GM12892 (cell line): ENCODE measurements around the gene HIVEP3.

Source experiments
- POLR2A ChIP-seq: IDR thresholded peaks from 2 replicates; pipeline ENCODE4 v1.6.1; 2011; ENCODE audit warnings: low read depth, low read length, control low read depth
- POLR2AphosphoS5 ChIP-seq: IDR thresholded peaks from 2 replicates; pipeline ENCODE4 v1.6.1; 2011; ENCODE audit warnings: low read depth, low read length, control low read depth
- TAF1 ChIP-seq: IDR thresholded peaks from 2 replicates; pipeline ENCODE4 v1.6.1; 2011; ENCODE audit warnings: low read depth, mild to moderate bottlenecking, control low read depth, low read length, borderline replicate concordance

- no peak for TF ChIP-seq POLR2A
- TF ChIP-seq POLR2AphosphoS5: no peak
- TF ChIP-seq TAF1: no peak
These were observed 303.9 kb downstream of the HIVEP3 start for GRCh38 chr1:41614818-41615217.
